Muscle layer of duodenum (tissue), 2 donors: Measurements from ENCODE around the gene ENDOV.

Experiments
- H3K27ac ChIP-seq: one replicate; pipeline ENCODE4 v1.7.0; 2013; ENCODE audit warnings: mild to moderate bottlenecking, low read length
- H3K27me3 ChIP-seq: one replicate; pipeline ENCODE4 v1.7.0; 2013; ENCODE audit warnings: low read depth, mild to moderate bottlenecking, control low read depth, low read length
- H3K36me3 ChIP-seq, 2 donors: one replicate each; pipeline ENCODE4 v1.7.0; 2013; ENCODE audit warnings: low read length in 2 of 2, control low read depth in 1 of 2, mild to moderate bottlenecking in 1 of 2; ENCODE audit not compliant: insufficient read depth in 2 of 2, control insufficient read depth in 1 of 2
- H3K4me1 ChIP-seq, 2 donors: one replicate each; pipeline ENCODE4 v1.7.0; 2013; ENCODE audit warnings: low read length in 2 of 2, mild to moderate bottlenecking in 2 of 2, control low read depth in 1 of 2, moderate library complexity in 1 of 2; ENCODE audit not compliant: insufficient read depth in 2 of 2, control insufficient read depth in 1 of 2
- H3K4me3 ChIP-seq, 2 donors: one replicate each; pipeline ENCODE4 v1.7.0; 2013; ENCODE audit warnings: low read length in 2 of 2, low read depth in 1 of 2, mild to moderate bottlenecking in 1 of 2
- H3K9me3 ChIP-seq, 2 donors: one replicate each; pipeline ENCODE4 v1.7.0; 2013; ENCODE audit warnings: low read length in 2 of 2, control low read depth in 1 of 2, mild to moderate bottlenecking in 1 of 2; ENCODE audit not compliant: control insufficient read depth in 1 of 2
- donor health status: healthy.

ENDOV gene

DNA sequence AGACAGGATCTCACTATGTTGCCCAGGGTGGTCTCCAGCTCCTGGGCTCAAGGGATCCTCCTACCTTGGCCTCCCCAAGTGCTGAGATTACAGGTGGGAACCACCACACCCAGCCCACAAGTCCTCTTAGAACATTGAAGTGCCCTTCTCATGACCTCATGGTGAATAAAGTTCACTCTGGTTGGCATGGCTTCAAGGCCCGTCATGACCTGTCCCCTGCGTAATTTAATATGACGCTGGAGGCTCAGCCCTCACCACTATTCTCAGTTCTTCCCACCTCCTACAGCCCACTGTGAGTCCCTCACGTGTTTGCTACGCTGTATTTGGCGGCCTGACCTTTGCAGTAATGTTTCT is 1.9 kb downstream of the ENDOV start:
- H3K4me3 ChIP-seq = no peak overlapping the region
- H3K4me1 ChIP-seq = peaks cover 8 to 24% of the 10 kb centered on the region in 2 donors
- no peak overlapping the region for H3K27ac ChIP-seq
- no peaks in the 10 kb centered on the region for H3K27me3 ChIP-seq
- H3K9me3 ChIP-seq = no peaks in the 10 kb centered on the region
- peaks cover 10 to 19% of the 10 kb centered on the region in 2 donors for H3K36me3 ChIP-seq

DNA sequence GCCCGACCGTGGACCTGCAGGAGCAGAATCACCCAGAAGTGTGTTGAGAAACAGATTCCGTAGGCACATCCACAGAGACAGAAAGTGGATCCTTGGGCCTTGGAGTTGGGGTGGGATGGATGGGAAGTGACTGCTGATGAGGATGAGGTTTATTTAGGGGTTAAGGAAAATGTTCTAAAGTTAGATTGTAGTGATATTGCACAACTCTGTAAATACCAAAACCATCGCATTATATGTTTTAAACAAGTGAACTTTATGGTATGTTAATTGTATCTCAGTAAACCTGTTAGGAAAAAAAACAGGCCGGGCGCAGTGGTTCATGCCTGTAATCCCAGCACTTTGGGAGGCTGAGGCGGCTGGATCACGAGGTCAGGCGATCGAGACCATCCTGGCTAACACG is 3.6 kb downstream of the ENDOV start:
- H3K27ac ChIP-seq = no peak overlapping the region
- H3K36me3 ChIP-seq = peaks cover 10 to 19% of the 10 kb centered on the region in 2 donors
- H3K4me3 ChIP-seq = no peak overlapping the region
- H3K27me3 ChIP-seq = no peaks in the 10 kb centered on the region
- peaks cover 8 to 24% of the 10 kb centered on the region in 2 donors for H3K4me1 ChIP-seq
- no peaks in the 10 kb centered on the region for H3K9me3 ChIP-seq

DNA sequence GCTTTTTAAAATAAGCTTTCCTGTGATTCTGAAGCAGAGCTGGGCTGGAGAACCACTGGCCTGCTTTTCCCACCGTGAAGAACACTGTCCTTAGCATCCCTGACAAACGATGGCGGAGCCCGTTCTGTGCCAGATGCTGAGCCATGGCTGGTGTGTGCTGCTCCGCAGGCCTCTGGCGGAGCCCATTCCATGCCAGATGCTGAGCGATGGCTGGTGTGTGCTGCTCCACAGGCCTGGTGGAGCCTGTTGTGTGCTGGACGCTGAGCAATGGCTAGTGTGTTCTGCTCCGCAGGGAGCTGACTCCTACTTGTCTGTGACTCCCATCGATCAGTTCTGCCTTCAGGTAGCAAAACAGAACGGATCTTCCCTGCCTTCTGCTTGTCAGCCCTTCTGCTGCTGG is 4.3 kb downstream of the ENDOV start:
- H3K9me3 ChIP-seq = no peaks in the 10 kb centered on the region
- no peak overlapping the region for H3K4me3 ChIP-seq
- peaks cover 6 to 17% of the 10 kb centered on the region in 2 donors for H3K4me1 ChIP-seq
- no peaks in the 10 kb centered on the region for H3K27me3 ChIP-seq
- no peak overlapping the region for H3K27ac ChIP-seq
- peaks cover 10 to 19% of the 10 kb centered on the region in 2 donors for H3K36me3 ChIP-seq

DNA sequence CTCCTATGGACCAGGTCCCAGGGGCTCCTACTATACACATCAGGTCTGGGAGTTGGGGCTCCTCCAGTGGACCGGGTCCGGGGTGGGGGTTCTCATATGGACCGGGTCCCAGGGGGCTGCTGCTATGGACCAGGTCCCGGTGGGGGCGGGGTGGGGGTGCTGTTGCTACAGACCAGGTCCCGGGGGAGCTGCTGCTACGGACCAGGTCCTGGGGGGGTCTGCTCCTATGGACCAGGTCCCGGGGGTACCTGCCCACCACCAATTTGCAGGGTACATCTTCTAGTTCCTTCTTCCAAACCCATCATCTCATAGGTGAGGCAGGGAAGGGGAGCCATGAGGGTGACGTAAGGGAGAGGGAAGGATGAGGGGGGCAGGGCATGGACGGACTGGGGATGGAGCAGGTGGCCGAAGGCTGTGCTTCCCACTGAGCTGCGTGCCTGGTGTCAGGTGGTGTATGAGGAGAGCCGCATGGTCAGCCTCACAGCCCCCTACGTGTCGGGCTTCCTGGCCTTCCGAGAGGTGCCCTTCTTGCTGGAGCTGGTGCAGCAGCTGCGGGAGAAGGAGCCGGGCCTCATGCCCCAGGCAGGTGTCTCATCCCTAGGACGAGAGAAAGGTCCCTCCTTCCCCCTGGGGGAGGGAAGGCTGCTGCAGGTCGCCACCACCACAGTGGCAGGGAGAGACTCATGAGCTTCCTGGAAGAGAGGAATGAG is 6.6 kb downstream of the ENDOV start:
- Histone ChIP-seq H3K27ac (no peak overlapping the region), H3K9me3 (no peaks in the 10 kb centered on the region), H3K36me3 (peaks cover 10 to 19% of the 10 kb centered on the region in 2 donors), H3K27me3 (no peaks in the 10 kb centered on the region), H3K4me3 (no peak overlapping the region), H3K4me1 (peaks cover 0 to 8% of the 10 kb centered on the region in 2 donors)

DNA sequence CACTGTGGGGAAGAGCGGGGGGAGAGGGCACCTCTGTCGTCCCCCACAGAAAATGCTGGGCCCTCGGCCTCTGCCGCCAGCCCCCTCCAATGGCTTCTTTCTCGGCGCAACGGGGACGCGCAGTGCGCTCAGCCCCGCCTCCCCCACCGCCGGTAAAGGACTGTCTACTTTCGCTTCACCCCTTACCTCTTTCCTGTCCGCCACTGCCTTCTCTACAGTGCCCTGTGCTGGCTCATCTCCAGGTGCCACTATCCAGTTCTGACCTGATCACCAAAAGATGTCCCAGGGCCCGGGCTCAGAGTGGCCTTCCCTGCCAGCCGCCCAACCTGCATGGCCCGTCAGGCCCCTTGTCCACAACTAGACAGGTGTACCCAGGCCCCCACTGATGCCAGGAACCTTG is 7.3 kb downstream of the ENDOV start:
- Histone ChIP-seq H3K4me1 (peaks cover 0 to 4% of the 10 kb centered on the region in 2 donors), H3K27me3 (no peaks in the 10 kb centered on the region), H3K27ac (no peak overlapping the region), H3K9me3 (no peaks in the 10 kb centered on the region), H3K4me3 (no peak overlapping the region), H3K36me3 (peaks cover 9 to 16% of the 10 kb centered on the region in 2 donors)

DNA sequence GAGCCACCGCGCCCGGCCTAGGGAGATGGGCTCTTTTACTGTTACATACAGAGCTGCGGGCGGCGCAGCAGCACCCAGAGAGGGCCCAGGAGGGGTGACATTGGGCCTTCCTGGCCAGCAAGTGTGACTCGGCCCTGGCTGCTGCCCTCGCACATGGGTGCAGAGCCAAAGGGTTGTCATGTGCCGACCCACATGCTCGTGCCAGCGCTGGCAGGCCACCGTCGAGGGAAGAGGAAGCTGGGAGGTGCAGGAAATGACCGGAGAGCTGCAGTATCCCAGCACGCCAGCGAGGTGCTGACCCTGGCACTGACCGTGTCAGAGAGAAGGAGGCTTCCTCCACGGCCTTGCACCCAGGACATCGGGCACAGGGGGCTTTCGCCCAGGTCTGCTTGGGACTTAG is 8.0 kb downstream of the ENDOV start:
- no peak overlapping the region for H3K4me3 ChIP-seq
- peaks cover 0 to 4% of the 10 kb centered on the region in 2 donors for H3K4me1 ChIP-seq
- H3K9me3 ChIP-seq = no peaks in the 10 kb centered on the region
- peaks cover 3 to 13% of the 10 kb centered on the region in 2 donors for H3K36me3 ChIP-seq
- H3K27me3 ChIP-seq = no peaks in the 10 kb centered on the region
- no peak overlapping the region for H3K27ac ChIP-seq

DNA sequence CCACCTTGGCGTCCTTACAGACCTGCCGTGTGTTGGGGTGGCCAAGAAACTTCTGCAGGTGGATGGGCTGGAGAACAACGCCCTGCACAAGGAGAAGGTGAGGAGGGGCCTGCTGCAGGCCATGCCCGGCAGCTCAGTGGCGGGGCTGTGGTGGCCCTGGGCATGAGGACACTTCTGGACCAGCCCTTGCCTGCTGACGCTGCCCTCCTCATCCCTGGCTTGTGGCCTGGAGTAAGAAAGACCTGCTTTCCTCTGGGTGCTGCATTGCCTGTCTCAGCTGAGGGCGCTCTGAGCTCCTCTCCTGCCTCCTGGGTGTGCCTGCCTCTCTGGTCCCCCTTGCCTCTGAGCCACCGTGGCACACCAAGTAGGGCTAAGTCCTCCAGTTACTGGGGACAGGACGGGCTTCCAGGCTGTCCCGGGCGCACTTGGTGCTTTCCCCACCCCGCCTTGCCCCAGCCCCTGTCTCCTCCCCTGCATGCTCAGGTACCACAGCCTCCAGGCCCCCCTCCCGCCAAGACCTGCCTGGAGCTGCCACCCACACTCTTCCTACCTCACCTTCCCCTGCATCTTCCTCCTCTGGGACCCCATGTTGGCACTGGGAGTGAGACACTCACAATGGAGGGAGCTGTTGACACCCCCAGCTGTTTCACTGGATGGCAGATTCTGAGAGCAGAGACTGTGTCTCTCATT is 8.7 kb downstream of the ENDOV start:
- Histone ChIP-seq H3K27ac (no peak overlapping the region), H3K4me1 (peaks cover 0 to 4% of the 10 kb centered on the region in 2 donors), H3K36me3 (peaks cover 7 to 8% of the 10 kb centered on the region in 2 donors), H3K27me3 (no peaks in the 10 kb centered on the region), H3K4me3 (no peak overlapping the region), H3K9me3 (no peaks in the 10 kb centered on the region)

DNA sequence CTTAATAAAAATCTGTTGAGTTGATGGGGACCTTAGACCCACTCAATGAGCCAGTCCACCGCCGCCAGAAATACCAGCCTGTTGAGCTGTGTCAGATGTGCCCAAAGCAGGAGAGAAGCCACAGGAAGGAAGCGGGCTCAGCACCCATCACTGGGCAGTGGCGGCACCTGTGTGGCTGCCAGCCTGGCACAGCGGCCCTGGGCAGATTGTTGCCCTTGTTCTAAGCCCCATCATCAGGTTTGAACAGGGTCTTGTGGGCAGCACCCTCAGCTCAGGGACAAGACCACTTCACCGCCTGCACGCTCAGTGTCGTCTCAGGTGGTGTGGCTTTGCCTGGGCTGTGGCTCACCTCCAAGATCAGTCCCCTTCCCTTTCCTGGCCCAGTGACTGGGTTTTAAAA is 9.3 kb downstream of the ENDOV start:
- H3K36me3 ChIP-seq = peaks cover 7 to 14% of the 10 kb centered on the region in 2 donors
- no peaks in the 10 kb centered on the region for H3K9me3 ChIP-seq
- H3K27me3 ChIP-seq = no peaks in the 10 kb centered on the region
- no peak overlapping the region for H3K4me3 ChIP-seq
- peaks cover 0 to 4% of the 10 kb centered on the region in 2 donors for H3K4me1 ChIP-seq
- no peak overlapping the region for H3K27ac ChIP-seq

DNA sequence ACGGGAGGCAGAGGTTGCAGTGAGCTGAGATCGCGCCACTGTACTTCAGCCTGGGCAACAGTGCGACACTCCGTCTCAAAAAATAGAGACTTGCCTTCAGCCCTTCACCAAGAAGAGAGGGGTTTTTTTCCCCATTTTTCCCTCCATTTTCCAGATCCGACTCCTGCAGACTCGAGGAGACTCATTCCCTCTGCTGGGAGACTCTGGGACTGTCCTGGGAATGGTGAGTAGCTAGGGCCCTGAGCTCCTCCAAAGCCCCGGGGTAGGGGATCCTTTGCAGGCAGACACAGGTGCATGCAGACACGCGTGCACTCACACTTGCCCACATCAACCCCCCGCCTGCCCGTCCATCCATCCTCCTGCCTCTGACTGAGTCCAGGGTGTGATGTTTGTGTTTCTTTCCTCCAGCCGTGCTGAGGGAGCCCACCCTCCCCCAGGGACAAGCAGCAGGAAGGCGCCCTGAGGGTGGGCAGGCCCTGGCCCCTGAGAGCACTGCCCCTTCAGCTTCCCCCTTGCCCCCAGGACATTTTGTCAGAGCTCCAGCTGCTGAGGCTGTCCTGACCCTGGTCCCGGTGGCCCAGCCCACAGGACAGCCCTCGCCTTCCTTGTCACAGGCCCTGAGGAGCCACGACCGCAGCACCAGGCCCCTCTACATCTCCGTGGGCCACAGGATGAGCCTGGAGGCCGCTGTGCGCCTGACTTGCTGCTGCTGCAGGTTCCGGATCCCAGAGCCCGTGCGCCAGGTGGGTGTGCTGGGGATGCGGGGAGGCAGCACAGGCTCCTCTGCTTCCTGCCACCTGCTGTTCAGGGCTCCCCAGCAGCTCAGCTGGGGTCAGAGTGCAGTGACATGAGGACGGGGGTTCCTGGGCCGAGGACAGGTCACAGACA is 10.2 kb downstream of the ENDOV start:
- Histone ChIP-seq H3K27me3 (no peaks in the 10 kb centered on the region), H3K36me3 (peaks cover under 1 to 21% of the 10 kb centered on the region in 2 donors), H3K4me3 (no peak overlapping the region), H3K9me3 (no peaks in the 10 kb centered on the region), H3K4me1 (peaks cover 0 to 4% of the 10 kb centered on the region in 2 donors), H3K27ac (no peak overlapping the region)

DNA sequence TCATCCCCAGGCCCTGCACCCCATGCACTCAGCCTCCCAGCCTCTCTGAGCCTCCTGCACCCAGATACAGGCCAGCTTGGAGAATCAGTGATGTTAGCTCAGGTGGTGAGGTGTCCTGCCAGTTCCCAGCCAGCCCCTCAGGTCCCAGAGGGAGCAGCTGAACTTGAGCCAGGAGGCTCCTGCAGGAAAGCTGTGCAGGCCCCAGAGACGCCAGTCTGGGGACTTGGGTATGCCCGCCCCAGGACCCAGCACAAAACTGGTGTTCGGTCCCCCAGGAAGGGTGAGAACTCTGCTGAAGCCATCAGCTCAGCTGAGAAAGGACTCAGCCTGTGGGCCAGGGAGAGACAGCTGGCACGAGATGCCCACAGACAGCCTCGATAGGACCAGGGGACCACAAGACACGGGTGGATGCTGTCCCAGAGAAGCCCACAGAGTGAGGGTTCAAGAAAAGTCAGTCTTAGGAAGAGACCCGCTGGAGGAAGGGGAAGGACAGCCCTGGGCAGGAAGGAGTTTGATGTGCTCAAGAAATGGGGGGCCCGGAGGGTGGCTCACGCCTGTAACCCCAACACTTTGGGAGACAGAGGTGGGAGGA is 11.0 kb downstream of the ENDOV start:
- Histone ChIP-seq H3K36me3 (peaks cover 0 to 21% of the 10 kb centered on the region in 2 donors), H3K27me3 (no peaks in the 10 kb centered on the region), H3K4me3 (no peak overlapping the region), H3K4me1 (peaks cover 0 to 4% of the 10 kb centered on the region in 2 donors), H3K9me3 (no peaks in the 10 kb centered on the region), H3K27ac (no peak overlapping the region)
